ENCODE data around the gene PGS1. TPM values are rescaled to one million over a fixed set of nuclear protein-coding genes. Genes with fewer than 3 reads are reported as not detected.

PGS1 gene
- total and polyA plus RNA-seq, 5 donors = 13.9 to 22.2 (median 20.2) TPM

DNA sequence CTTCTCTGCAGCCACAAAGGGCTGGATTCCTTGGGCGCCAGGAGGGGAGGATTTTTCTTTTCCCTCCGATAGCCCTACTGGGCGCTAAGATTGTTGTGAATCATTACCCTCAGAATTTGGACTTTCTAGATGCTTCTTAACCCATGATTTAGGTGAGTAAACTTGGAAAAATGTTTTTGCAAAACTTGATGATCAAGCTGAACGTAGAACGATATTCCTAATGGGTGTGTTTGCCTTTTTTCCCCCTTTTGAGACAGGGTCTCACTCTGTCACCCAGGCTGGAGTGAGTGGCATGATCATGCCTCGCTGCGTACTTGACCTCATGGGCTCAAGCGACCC is 43.8 kb downstream of the PGS1 start:
- Histone ChIP-seq H3K4me3 (ENCODE audit: low read length) (no peak overlapping the region), H3K27me3 (ENCODE audit: control insufficient read depth, insufficient read depth) (no peaks in the 10 kb centered on the region), H3K4me1 (ENCODE audit: control insufficient read depth, insufficient read depth, low read length) (peaks cover 10% of the 10 kb centered on the region), H3K27ac (ENCODE audit: low read length) (no peak overlapping the region), H3K9me3 (ENCODE audit: control insufficient read depth, low read length) (no peaks in the 10 kb centered on the region)
- 78% methylated on average over 8 of the region's 8 CpGs for WGBS
- no peak for ATAC-seq
- intact Hi-C loops (cut with DNase I) = loop anchor here (2.0 to 10.0 kb wide), 7 partner anchors 60 to 171 kb away; partner anchors contain the start of gene SOCS3 (in 3 of the 4)
- peak in 1 of 3 donors; percentile 41 for DNase-seq

DNA sequence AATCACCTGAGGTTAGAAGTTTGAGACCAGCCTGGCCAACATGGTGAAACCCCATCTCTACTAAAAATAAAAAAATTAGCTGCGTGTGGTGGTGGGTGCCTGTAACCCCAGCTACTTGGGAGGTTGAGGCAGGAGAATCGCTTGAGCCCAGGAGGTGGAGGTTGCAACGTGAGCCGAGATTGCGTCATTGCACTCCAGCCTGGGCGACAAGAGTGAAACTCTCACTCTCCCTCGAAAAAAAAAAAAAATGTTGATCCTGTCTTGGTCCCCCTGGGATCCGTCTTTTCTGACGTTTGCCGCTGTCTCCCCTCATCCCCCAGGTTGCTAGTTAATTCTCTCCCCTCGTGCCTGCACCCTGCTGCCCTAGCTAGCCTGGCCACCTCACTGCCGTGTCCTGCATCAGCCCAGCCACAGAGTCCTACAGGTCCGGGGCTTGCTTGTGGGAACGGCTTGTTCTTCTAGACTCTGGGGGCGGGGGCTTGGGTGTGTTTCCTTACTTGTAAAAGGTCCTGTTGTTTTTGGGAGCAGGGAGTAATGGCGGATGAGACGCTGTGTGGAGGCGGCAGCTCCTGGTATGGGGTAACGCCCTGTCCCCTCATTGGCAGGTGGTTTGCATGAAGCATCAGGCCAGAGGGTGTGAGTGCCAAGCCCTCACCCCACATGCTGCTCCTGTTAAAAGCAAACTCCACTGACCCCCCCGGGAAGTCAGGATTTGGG is 44.6 kb downstream of the PGS1 start:
- H3K9me3 ChIP-seq (ENCODE audit: control insufficient read depth, low read length) = no peaks in the 10 kb centered on the region
- H3K27ac ChIP-seq (ENCODE audit: low read length) = no peak overlapping the region
- H3K4me1 ChIP-seq (ENCODE audit: control insufficient read depth, insufficient read depth, low read length) = peaks cover 8% of the 10 kb centered on the region
- ATAC-seq = no peak
- no peaks in the 10 kb centered on the region for H3K27me3 ChIP-seq (ENCODE audit: control insufficient read depth, insufficient read depth)
- 88% methylated on average over 20 of the region's 20 CpGs for WGBS
- intact Hi-C loops (cut with DNase I) = loop anchor here (2.0 to 10.0 kb wide), 7 partner anchors 61 to 172 kb away; partner anchors contain the start of gene SOCS3 (in 3 of the 4)
- peak in 1 of 3 donors; percentile 41 for DNase-seq
- no peak overlapping the region for H3K4me3 ChIP-seq (ENCODE audit: low read length)

DNA sequence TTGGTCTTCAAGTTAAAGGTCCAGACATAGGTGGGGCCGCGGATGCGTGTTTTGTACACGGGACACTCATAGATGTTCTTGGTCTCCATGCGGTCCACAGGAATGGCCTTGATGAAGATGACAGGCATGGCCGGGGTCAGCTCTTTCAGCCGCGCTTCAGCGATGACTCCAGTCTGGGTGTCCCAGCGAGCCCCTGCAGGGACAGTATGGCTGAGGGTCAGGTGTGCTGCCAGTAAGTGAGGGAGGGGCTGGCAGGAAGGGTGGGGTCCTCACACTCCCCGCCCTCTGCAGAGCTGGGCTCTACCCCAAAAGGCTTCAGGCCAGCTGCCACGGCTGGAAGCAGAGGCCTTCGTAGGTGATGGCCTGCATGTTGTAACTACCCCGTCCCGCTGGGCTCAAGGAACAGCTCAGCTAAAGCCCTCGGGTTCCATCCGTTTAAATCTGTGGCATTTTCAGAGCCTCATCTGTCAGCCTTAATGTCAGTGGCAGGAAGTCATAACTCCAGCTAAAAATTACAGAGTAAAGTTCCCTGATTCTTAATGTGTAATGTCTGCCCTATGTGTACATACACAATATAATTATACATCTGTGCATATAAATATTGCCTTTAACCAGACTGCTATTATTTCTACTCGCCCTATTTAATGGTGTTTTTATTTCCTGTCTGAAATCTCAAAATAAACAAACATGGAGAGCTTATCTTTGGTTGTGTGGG is 45.7 kb downstream of the PGS1 start:
- no peak for ATAC-seq
- peak in 2 of 3 donors; percentile 39 to 50 for DNase-seq
- peaks cover 8% of the 10 kb centered on the region for H3K4me1 ChIP-seq (ENCODE audit: control insufficient read depth, insufficient read depth, low read length)
- no peaks in the 10 kb centered on the region for H3K27me3 ChIP-seq (ENCODE audit: control insufficient read depth, insufficient read depth)
- intact Hi-C loops (cut with DNase I) = loop anchor here (2.0 to 10.0 kb wide), 8 partner anchors 62 to 175 kb away; partner anchors contain the start of gene SOCS3 (in 3 of the 4)
- H3K27ac ChIP-seq (ENCODE audit: low read length) = no peak overlapping the region
- H3K9me3 ChIP-seq (ENCODE audit: control insufficient read depth, low read length) = no peaks in the 10 kb centered on the region
- H3K4me3 ChIP-seq (ENCODE audit: low read length) = no peak overlapping the region
- WGBS = 78% methylated on average over 18 of the region's 18 CpGs

DNA sequence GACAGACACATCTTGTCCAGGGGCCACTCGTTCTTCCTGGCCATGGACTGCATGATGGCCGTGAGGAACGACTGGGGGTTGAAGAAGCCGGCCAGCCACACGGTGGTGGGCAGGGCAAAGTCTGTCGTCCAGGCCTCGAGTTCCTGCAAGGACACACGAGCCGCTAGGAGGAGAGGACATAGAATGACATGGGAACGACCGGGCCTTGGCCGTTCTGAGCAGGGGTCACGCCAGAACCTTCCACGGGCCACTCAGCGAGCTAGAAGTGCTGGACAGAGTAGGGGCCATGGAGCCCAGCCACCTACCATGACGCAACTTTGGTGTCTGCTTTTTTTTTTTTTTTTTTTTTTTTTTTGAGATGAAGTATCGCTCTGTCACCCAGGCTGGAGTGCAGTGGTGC is 47.0 kb downstream of the PGS1 start:
- H3K4me1 ChIP-seq (ENCODE audit: control insufficient read depth, insufficient read depth, low read length) = peaks cover 6% of the 10 kb centered on the region
- no peaks in the 10 kb centered on the region for H3K9me3 ChIP-seq (ENCODE audit: control insufficient read depth, low read length)
- intact Hi-C loops (cut with DNase I) = loop anchor here in 2 of 4 donors (2.0 to 10.0 kb wide), 2 partner anchors 171 to 177 kb away; no protein-coding TSS in a partner anchor
- no peak overlapping the region for H3K4me3 ChIP-seq (ENCODE audit: low read length)
- ATAC-seq = peak; percentile 17 to 24
- peak; percentile 61 to 75 (median 69) for DNase-seq
- no peak overlapping the region for H3K27ac ChIP-seq (ENCODE audit: low read length)
- H3K27me3 ChIP-seq (ENCODE audit: control insufficient read depth, insufficient read depth) = no peaks in the 10 kb centered on the region
- 74% methylated on average over 17 of the region's 17 CpGs for WGBS

DNA sequence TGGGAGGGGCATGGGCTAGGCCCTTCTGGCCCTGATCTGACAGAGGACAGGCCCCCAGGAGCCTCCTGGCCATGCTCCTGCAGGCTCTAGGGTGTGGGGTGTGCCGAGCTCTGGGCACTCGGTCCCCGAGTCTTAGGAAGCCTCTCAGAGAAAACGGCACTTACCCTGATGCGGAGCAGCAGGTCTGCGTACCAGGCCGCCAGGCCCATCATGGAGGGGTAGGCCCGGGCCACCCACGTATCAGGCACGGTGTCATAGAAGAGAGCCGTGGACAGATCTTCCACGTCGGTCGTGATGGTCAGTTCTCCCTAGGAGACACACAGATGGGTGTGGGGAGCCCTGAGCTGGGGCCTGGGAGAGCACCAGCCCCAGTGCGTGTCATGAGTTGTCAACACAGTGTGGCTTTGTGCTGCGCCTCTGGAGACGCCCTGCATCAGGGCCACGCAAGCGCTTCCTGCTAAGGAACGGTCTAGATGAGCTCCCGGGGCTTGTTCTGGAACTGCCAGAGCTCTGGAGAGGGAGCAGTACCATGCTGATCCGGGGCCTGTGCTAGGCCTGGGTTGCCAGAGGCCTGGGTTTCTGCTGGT is 47.9 kb downstream of the PGS1 start:
- intact Hi-C loops (cut with DNase I) = loop anchor here in 1 of 4 donors (10.0 kb wide), 1 partner anchor 172 kb away; no protein-coding TSS in a partner anchor
- peak in 2 of 3 donors; percentile 39 to 46 for DNase-seq
- no peak overlapping the region for H3K4me3 ChIP-seq (ENCODE audit: low read length)

DNA sequence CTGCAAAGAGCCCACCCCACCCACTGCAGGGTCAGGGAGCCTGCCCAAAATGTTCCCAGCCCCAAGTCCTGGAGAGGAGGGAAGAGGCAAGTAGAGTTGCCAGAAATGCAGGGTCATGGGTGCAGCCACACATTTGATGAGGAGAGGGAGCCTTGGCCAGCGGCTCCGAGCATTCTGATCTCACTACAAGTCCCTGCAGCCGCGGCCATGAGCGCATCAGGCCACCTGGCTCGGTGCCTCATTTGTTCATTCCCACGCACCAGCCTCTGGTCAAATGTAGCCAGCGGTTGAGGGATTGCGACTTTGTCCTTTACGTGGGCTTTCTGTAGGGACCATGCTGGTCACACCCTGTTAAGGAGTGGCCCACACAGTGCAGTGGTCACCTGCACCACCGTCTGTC is 48.7 kb downstream of the PGS1 start:
- 84% methylated on average over 11 of the region's 11 CpGs for WGBS
- no peak overlapping the region for H3K27ac ChIP-seq (ENCODE audit: low read length)
- peaks cover 4% of the 10 kb centered on the region for H3K4me1 ChIP-seq (ENCODE audit: control insufficient read depth, insufficient read depth, low read length)
- no peak overlapping the region for H3K4me3 ChIP-seq (ENCODE audit: low read length)
- no peak for ATAC-seq
- intact Hi-C loops (cut with DNase I) = loop anchor here in 1 of 4 donors (10.0 kb wide), 1 partner anchor 172 kb away; no protein-coding TSS in a partner anchor
- no peaks in the 10 kb centered on the region for H3K9me3 ChIP-seq (ENCODE audit: control insufficient read depth, low read length)
- no peaks in the 10 kb centered on the region for H3K27me3 ChIP-seq (ENCODE audit: control insufficient read depth, insufficient read depth)
- peak in 2 of 3 donors; percentile 54 to 57 for DNase-seq

More for the DNA sequence above, 47.9 kb downstream of the PGS1 start:
- Histone ChIP-seq H3K4me1 (ENCODE audit: control insufficient read depth, insufficient read depth, low read length) (peaks cover 6% of the 10 kb centered on the region), H3K9me3 (ENCODE audit: control insufficient read depth, low read length) (no peaks in the 10 kb centered on the region), H3K27me3 (ENCODE audit: control insufficient read depth, insufficient read depth) (no peaks in the 10 kb centered on the region), H3K27ac (ENCODE audit: low read length) (no peak overlapping the region)
- 89% methylated on average over 22 of the region's 22 CpGs for WGBS
- ATAC-seq = no peak

DNA sequence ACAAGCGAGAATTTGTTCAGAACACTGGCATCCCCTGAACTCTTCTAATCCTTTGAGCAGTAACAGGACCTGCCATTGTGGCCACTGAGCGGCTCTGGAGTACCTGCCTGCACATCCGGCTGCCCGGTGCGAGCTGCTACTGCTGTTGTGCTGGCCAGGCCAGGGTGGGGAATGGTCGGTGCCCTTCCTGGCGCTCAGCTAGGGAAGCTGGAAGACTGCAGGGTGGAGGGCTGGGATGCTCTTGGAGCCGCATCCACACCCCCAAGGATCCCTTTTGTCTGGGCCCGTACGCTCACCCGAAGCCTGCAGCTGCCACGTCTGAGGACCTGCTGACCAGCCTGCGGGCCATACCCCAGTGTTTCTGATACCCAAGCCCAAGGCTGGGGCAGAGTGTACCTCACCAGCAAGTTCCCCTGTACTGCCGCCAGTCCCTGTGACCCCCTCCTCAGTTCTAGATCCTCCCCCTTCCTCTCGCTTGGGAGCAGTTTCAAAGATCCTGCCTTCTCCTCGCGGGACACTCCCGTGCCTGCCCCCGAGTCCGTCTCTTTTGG is 49.7 kb downstream of the PGS1 start:
- 83% methylated on average over 20 of the region's 20 CpGs for WGBS
- ATAC-seq (no peak), DNase-seq (peak in 2 of 3 donors; percentile 35 to 43)
- Histone ChIP-seq H3K27ac (ENCODE audit: low read length) (no peak overlapping the region), H3K4me3 (ENCODE audit: low read length) (no peak overlapping the region), H3K9me3 (ENCODE audit: control insufficient read depth, low read length) (no peaks in the 10 kb centered on the region), H3K4me1 (ENCODE audit: control insufficient read depth, insufficient read depth, low read length) (peaks cover 4% of the 10 kb centered on the region), H3K27me3 (ENCODE audit: control insufficient read depth, insufficient read depth) (no peaks in the 10 kb centered on the region)
- intact Hi-C loops (cut with DNase I) = loop anchor here in 1 of 4 donors (10.0 kb wide), 1 partner anchor 173 kb away; no protein-coding TSS in a partner anchor

DNA sequence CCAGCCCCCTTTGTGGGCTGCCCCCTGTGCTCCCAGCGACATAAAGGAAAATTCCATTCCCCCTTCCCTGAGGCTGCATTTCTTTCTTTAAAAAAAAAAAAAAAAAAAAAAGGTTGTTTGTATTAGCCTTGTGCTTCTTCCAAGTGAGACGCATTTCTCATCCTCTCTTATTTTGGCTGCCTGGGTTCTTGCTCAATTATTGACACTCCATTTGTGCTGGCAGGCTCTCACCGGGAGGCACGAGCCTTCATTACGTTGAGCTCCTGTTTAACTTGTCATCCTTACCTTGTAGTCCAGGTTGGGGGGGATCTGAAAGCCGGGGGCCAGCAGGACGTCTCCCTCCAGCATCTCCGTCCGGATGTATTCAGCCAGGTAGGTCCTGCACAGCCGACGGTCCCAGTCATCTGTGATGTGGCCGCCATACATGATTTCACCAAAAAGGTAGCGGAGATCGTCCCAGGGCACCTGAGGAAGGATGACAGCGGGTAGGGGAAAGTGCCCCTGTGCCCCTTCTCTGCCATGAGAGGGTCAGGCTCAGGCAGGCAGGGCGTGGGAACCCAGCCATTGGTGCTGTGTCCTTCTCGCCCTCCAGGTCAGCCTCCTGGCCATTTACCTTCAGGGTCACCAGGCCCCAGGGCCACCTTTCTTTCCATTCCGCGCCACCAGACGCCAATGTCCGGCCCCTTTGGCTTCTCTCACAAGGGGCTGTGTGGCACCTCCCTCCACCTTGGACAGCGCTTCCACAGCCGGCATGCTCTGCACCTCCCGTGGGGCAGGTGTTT is 50.6 kb downstream of the PGS1 start:
- 86% methylated on average over 24 of the region's 24 CpGs for WGBS
- no peaks in the 10 kb centered on the region for H3K27me3 ChIP-seq (ENCODE audit: control insufficient read depth, insufficient read depth)
- no peak overlapping the region for H3K4me3 ChIP-seq (ENCODE audit: low read length)
- H3K27ac ChIP-seq (ENCODE audit: low read length) = no peak overlapping the region
- H3K9me3 ChIP-seq (ENCODE audit: control insufficient read depth, low read length) = no peaks in the 10 kb centered on the region
- H3K4me1 ChIP-seq (ENCODE audit: control insufficient read depth, insufficient read depth, low read length) = peaks cover 4% of the 10 kb centered on the region
- ATAC-seq (no peak), DNase-seq (peak in 1 of 3 donors; percentile 53)
- intact Hi-C loops (cut with DNase I) = loop anchor here in 1 of 4 donors (10.0 kb wide), 1 partner anchor 174 kb away; no protein-coding TSS in a partner anchor

DNA sequence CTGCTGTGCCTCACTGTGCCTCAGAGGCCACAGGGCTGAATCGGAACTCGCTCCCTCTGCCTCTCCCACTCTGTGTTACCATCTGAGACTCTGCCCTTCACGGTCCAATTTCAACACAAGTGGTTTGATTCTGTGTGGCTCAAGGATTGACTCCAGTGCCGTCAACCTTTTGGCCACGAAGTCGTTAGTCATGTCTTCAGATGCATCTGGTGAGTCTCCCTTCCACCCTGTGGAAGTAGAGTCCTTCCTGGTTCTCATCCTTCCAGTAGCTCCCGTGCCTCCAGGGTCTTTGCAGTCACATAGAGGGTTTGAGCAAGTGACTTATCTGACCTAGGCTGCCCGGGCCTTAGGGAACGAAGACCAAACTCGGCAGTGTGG is 51.2 kb downstream of the PGS1 start:
- Histone ChIP-seq H3K4me3 (ENCODE audit: low read length) (no peak overlapping the region), H3K9me3 (ENCODE audit: control insufficient read depth, low read length) (no peaks in the 10 kb centered on the region), H3K4me1 (ENCODE audit: control insufficient read depth, insufficient read depth, low read length) (peaks cover 4% of the 10 kb centered on the region), H3K27me3 (ENCODE audit: control insufficient read depth, insufficient read depth) (no peaks in the 10 kb centered on the region), H3K27ac (ENCODE audit: low read length) (no peak overlapping the region)
- intact Hi-C loops (cut with DNase I) = loop anchor here in 1 of 4 donors (10.0 kb wide), 1 partner anchor 175 kb away; no protein-coding TSS in a partner anchor
- no peak for DNase-seq
- ATAC-seq = no peak
- 82% methylated on average over 10 of the region's 10 CpGs for WGBS

Measured in right cardiac atrium (tissue), 5 donors.